Fibroblast of peridontal ligament (primary cell): ENCODE results near the gene ZNF724.

ENCODE experiments used
- DNase-seq: peaks from one replicate; pipeline ENCODE4 v3.0.0-alpha.2; 2010; ENCODE audit errors: extremely low read depth

ZNF724 gene

DNA sequence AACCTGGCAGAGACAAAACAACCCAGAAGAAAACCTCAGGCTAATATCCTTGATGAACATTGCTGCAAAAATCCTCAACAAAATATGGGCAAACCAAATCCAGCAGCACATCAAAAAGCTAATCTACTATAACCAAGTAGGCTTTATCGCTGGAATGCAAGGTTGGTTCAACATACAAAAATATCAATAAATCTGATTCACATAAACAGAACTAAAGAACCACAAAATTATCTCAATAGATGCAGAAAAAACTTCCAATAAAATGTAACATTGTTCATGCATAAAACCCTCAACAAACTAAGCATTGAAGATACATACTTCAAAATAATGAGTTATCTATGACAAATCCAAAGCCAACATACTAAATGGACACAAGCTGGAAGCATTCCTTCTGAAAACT is 8.8 kb downstream of the ZNF724 start:
- peak; percentile 4 for DNase-seq

DNA sequence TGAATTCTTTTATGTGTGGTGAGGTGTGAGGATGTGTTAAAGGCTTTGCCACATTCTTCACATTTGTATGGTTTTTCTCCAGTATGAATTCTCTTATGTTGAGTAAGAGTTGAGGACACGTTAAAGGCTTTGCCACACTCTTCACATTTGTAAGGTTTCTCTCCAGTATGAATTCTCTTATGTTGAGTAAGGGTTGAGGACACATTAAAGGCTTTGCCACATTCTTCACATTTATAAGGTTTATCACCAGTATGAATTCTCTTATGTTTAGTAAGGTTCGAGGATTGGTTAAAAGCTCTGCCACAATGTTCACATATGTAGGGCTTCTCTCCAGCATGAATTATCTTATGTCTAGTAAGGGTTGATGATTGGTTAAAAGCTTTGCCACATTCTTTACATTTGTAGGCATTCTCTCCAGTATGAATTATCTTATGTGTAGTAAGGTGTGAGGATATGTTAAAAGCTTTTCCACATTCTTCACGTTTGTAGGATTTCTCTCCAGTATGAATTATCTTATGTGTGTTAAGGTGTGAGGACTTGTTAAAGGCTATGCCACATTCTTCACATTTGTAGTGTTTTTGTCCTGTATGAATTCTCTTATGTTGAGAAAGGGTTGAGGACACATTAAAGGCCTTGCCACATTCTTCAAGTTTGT is 27.1 kb downstream of the ZNF724 start:
- DNase-seq: no peak

DNA sequence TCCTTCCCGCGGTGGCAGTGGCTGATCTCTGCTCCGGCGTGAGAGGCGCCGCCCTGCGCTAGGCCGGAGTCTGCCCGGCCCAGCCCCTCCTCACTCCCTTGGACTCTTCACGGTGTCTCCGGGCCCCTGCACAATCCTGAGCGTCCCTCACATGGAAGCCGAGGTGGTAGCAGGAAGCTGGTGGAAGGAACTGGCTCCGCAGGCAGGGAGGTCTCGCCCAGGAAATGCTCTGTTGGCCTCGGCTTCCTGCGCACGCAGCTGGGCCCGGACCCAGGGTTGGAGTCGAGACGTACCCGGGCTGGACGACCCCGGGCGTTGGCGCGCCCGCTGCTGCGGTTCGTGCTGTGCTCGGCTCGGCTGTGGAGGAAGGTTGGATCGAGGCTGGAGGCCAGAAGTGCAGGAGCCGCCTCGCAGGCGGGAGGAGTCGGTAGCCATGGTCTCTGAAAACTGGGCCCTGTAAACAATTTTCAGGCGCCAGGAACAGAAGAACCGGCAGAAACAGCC is 46.3 kb downstream of the ZNF724 start:
- DNase-seq: no peak

DNA sequence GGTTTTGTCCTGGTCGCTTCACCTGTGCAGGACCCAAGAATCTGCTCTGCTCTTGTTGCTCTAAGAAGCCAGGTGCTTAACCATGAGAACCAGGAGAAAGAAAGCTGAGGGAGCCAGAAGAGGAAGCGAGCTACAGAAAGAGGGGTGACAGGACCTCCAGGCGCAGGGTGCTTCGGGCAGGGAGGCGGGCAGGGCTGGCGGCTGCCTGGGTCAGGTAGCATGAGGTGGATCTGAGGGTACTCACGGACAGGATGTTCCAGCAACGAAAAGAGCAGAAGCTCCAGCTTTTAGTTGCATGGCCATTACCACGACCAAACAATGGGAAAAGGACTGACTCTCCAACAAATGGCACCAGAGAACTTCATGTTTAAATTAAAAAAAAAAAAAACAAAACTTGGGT is 59.9 kb downstream of the ZNF724 start:
- DNase-seq: no peak

DNA sequence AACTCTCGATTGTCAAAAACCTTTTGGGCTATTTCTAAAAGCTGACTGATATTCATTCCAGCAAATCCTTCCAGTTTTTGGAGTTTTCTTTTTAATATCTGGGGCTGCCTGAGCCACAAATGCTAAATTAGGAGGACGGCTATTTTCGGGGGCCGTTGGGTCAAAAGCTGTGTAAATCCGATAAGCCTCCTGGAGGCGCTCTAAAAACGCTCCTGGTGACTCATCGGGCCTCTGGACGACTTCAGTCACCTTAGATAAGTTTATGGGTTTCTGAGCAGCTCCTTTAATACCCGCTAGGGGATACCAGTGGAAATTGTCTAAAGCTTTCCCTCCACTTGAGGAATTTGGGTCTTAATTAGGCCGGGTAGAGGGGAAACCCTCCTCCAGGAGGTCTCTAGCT is 66.9 kb downstream of the ZNF724 start:
- DNase-seq: no peak
